KBM-7 (cell line): ENCODE data around the gene CCNB1.
"Not testable (repeated sequence)": the region's sequence is repeated elsewhere in the genome, so short reads cannot be mapped to it uniquely, and the experiment has no call there.

Experiments used
- DNase-seq: peaks from one replicate; pipeline ENCODE4 v3.0.0-alpha.2; 2015
- in situ Hi-C: fragments of 300-500 bp; cut with MboI; formaldehyde crosslinking; loops from 2 replicates; pipeline ENCODE4 v1.14.3; 2020; ENCODE audit warnings: low sequenced_read_pairs, low pct_unique_long_range_greater_than_20kb, mixed read lengths

CCNB1 gene

GRCh38 chr5:69166686-69167492, at the start of gene CCNB1:
Gene CCNB1, plus strand, starts transcription at chr5:69167150. Its CDS starts 113 bp downstream, at chr5:69167263.
- in situ Hi-C loops, result no loop called here
- peak; percentile 99 for DNase-seq

- in situ Hi-C loops, result no loop called here
- no peak for DNase-seq
Observed at GRCh38 chr5:69129413-69129812, 37.5 kb upstream of the CCNB1 start.

- in situ Hi-C loops, result no loop called here
Observed at GRCh38 chr5:69130241-69130640, 36.7 kb upstream of the CCNB1 start.

GRCh38 chr5:69131304-69131703, 35.6 kb upstream of the CCNB1 start:
- in situ Hi-C loops, result no loop called here
- no peak for DNase-seq

More at GRCh38 chr5:69130241-69130640, 36.7 kb upstream of the CCNB1 start:
- DNase-seq, result no peak

- no peak for DNase-seq
- in situ Hi-C loops, result no loop called here
Observed at GRCh38 chr5:69134126-69134525, 32.8 kb upstream of the CCNB1 start.

GRCh38 chr5:69136293-69136692, 30.7 kb upstream of the CCNB1 start:
- in situ Hi-C loops, result no loop called here
- no peak for DNase-seq

- DNase-seq, in situ Hi-C loops: not testable (repeated sequence)
Observed at GRCh38 chr5:69137208-69137607, 29.7 kb upstream of the CCNB1 start.

GRCh38 chr5:69137807-69138206, 29.1 kb upstream of the CCNB1 start:
- DNase-seq, result no peak
- in situ Hi-C loops, result no loop called here

GRCh38 chr5:69138766-69139165, 28.2 kb upstream of the CCNB1 start:
- DNase-seq, result no peak
- in situ Hi-C loops, result no loop called here

- DNase-seq, in situ Hi-C loops: not testable (repeated sequence)
Observed at GRCh38 chr5:69140239-69140638, 26.7 kb upstream of the CCNB1 start.

- in situ Hi-C loops, result no loop called here
- no peak for DNase-seq
Observed at GRCh38 chr5:69140827-69141226, 26.1 kb upstream of the CCNB1 start.

GRCh38 chr5:69148576-69148975, 18.4 kb upstream of the CCNB1 start:
- in situ Hi-C loops, DNase-seq: not testable (repeated sequence)

GRCh38 chr5:69148981-69149675, 17.8 kb upstream of the CCNB1 start:
- in situ Hi-C loops, result no loop called here
- no peak for DNase-seq

GRCh38 chr5:69149676-69150010, 17.3 kb upstream of the CCNB1 start:
- in situ Hi-C loops, result no loop called here

GRCh38 chr5:69152731-69153130, 14.2 kb upstream of the CCNB1 start:
- peak; percentile 68 for DNase-seq
- in situ Hi-C loops, result no loop called here

More at GRCh38 chr5:69149676-69150010, 17.3 kb upstream of the CCNB1 start:
- DNase-seq, result no peak

GRCh38 chr5:69156456-69156855, 10.5 kb upstream of the CCNB1 start:
- no peak for DNase-seq
- in situ Hi-C loops, result no loop called here

GRCh38 chr5:69158039-69158438, 8.9 kb upstream of the CCNB1 start:
- in situ Hi-C loops, result no loop called here
- DNase-seq, result no peak

- in situ Hi-C loops, result no loop called here
- no peak for DNase-seq
Observed at GRCh38 chr5:69160651-69161050, 6.3 kb upstream of the CCNB1 start.

GRCh38 chr5:69167493-69167855, 524 bp downstream of the CCNB1 start:
- DNase-seq, result peak; percentile 28
- in situ Hi-C loops, result no loop called here

- DNase-seq, result no peak
- in situ Hi-C loops, result no loop called here
Observed at GRCh38 chr5:69167929-69168328, 979 bp downstream of the CCNB1 start.

GRCh38 chr5:69170495-69170894, 3.5 kb downstream of the CCNB1 start:
- in situ Hi-C loops, result no loop called here
- no peak for DNase-seq
